Measurements from ENCODE around the gene CTCFL. TPM values are rescaled to one million over a fixed set of nuclear protein-coding genes. Genes with fewer than 3 reads are reported as not detected.

The CTCFL gene
- total and polyA plus RNA-seq, 2 of the 8 experiments (the other 6 are each of a cell fraction or from before 2014, with no cell fraction given), result 0.30 to 0.80 TPM

- H2BK12ac ChIP-seq (ENCODE audit: low read depth, low read length), result no peak overlapping the region
- no peak overlapping the region for H3K9ac ChIP-seq (replicated peaks in 1 of 4; ENCODE audit: extremely low read depth in 1 of 4, low read depth in 3 of 4, low read length in 3 of 4)
- no peak overlapping the region for H2BK120ac ChIP-seq (replicated peaks; ENCODE audit: low read depth, low read length)
- no peak overlapping the region for H3K4ac ChIP-seq (replicated peaks; ENCODE audit: insufficient read length, low read depth, low read length)
- H3K18ac ChIP-seq (ENCODE audit: extremely low read depth, low read length), result no peak overlapping the region
- no peak overlapping the region for H3K56ac ChIP-seq (replicated peaks; ENCODE audit: insufficient read length, low read depth, low read length)
- H3K36me3 ChIP-seq (ENCODE audit: control insufficient read depth in 2 of 4, insufficient read depth in 4 of 4, low read length in 3 of 4), result no peaks in the 10 kb centered on the region
- H3K79me1 ChIP-seq (ENCODE audit: low read depth, low read length), result no peaks in the 10 kb centered on the region
- no peak overlapping the region for H3K4me3 ChIP-seq (ENCODE audit: extremely low read depth in 1 of 4, insufficient read depth in 2 of 4, low read depth in 3 of 4, low read length in 4 of 4)
- POLR2A ChIA-PET (ENCODE audit: partially characterized antibody), result no interaction called here
- FAIRE-seq, result no peak
- H3K14ac ChIP-seq (ENCODE audit: insufficient read length), result no peak overlapping the region
- no peak overlapping the region for H2BK15ac ChIP-seq (ENCODE audit: low read length)
- no peak overlapping the region for H3K4me2 ChIP-seq (ENCODE audit: insufficient read depth in 1 of 2, low read depth in 2 of 2, low read length in 2 of 2)
- H2BK5ac ChIP-seq (ENCODE audit: low read depth, low read length), result no peak overlapping the region
- H3K27me3 ChIP-seq (replicated peaks in 1 of 4; ENCODE audit: control insufficient read depth in 3 of 4, extremely low read depth in 1 of 4, insufficient read depth in 3 of 4, low read length in 3 of 4), result no peaks in the 10 kb centered on the region
- DNase-seq (ENCODE audit: low read depth in 1 of 2, low spot score in 2 of 2), result no peak
- no peaks in the 10 kb centered on the region for H3K9me3 ChIP-seq (ENCODE audit: insufficient read depth in 2 of 2, low read depth in 1 of 2, low read length in 1 of 2)
- no peaks in the 10 kb centered on the region for H3K4me1 ChIP-seq (replicated peaks in 1 of 4; ENCODE audit: control insufficient read depth in 3 of 4, insufficient read depth in 4 of 4, low read length in 3 of 4)
- no peak overlapping the region for H4K91ac ChIP-seq (replicated peaks; ENCODE audit: insufficient read length, low read length)
- no peak overlapping the region for H3K27ac ChIP-seq (ENCODE audit: low read depth, low read length)
- no peaks in the 10 kb centered on the region for H4K20me1 ChIP-seq (replicated peaks in 1 of 2; ENCODE audit: control insufficient read depth in 1 of 2, insufficient read depth in 2 of 2, low read length in 2 of 2)
- 97% methylated on average over 12 of the region's 12 CpGs; no CpG with 5 or more reads in 1 of the 2 experiments for WGBS, 2 experiments (ENCODE audit: extremely low coverage in 1 of 2, insufficient coverage in 1 of 2, insufficient read length in 1 of 2, insufficient replicate concordance in 2 of 2, low coverage in 1 of 2, low lambda C conversion rate in 2 of 2, missing lambda C conversion rate in 1 of 2)
- H2AFZ ChIP-seq (ENCODE audit: low read length), result no peak overlapping the region
- H4K5ac ChIP-seq (ENCODE audit: insufficient read length, low read depth, low read length), result no peak overlapping the region
- H3K23me2 ChIP-seq (ENCODE audit: low read depth, low read length), result no peaks in the 10 kb centered on the region
- no peak overlapping the region for H4K8ac ChIP-seq (ENCODE audit: extremely low read depth, insufficient read depth, low read length)
- H2AK5ac ChIP-seq (ENCODE audit: low read depth, low read length), result no peak overlapping the region
- no peak overlapping the region for H3K23ac ChIP-seq (ENCODE audit: insufficient read length)
- no peak overlapping the region for H2BK20ac ChIP-seq (ENCODE audit: low read length)
- CTCF ChIA-PET (ENCODE audit: partially characterized antibody), result no interaction called here
- no peaks in the 10 kb centered on the region for H3K79me2 ChIP-seq (ENCODE audit: control insufficient read depth in 1 of 2, insufficient read depth in 2 of 2, low read length in 2 of 2)
- TF ChIP-seq HDAC6 (IDR thresholded peaks at IDR 0.05; ENCODE audit: low read depth, low read length) (no peak), SUZ12 (IDR thresholded peaks at IDR 0.05; ENCODE audit: low read length) (no peak), CREB1 (IDR thresholded peaks at IDR 0.05) (no peak)
Observed at GRCh38 chr20:57563522-57563921, 38.6 kb upstream of the CTCFL start.

Data from H1 (cell line).